Endothelial cell of umbilical vein (primary cell): Measurements from ENCODE around the gene NUTM2B. TPM values are rescaled to one million over a fixed set of nuclear protein-coding genes. Genes with fewer than 3 reads are reported as not detected.
"Not testable (repeated sequence)": the region's sequence is repeated elsewhere in the genome, so short reads cannot be mapped to it uniquely, and the experiment has no call there.

Source experiments
- Bru-seq: library from RNA; stranded (reverse); fragments of 400-500 nt; gene quantifications from one replicate; lab custom pipeline; 2021; lab: Mats Ljungman, UMichigan
- BruChase-seq, 2 experiments: library from RNA; stranded (reverse); fragments of 400-500 nt; gene quantifications; one replicate each; lab custom pipeline; 2021; lab: Mats Ljungman, UMichigan
- BruUV-seq: library from RNA; stranded (reverse); fragments of 400-500 nt; replicated peaks from 2 replicates; lab custom pipeline; 2021; lab: Mats Ljungman, UMichigan
- CTCF ChIA-PET: fragments of 300-600, 350-600 bp; sonication (Branson Sonifier 250); formaldehyde crosslinking; loops from one replicate; lab custom pipeline; 2021; ENCODE audit warnings: antibody characterized with exemption, inconsistent platforms; lab: Charles Lee
- POLR2A ChIA-PET: fragments of 300-600, 350-600 bp; sonication (Branson Sonifier 250); formaldehyde crosslinking; loops from one replicate; lab custom pipeline; 2021; ENCODE audit warnings: antibody characterized with exemption, inconsistent platforms; lab: Charles Lee
- DNase-seq: peaks from one replicate; pipeline ENCODE4 v3.0.0-alpha.2; 2011; ENCODE audit warnings: low read depth, low spot score
- FAIRE-seq: peaks from 2 replicates; lab custom pipeline; 2011; peaks lifted over from hg19 to GRCh38; lab: Jason Lieb, UNC
- H2AFZ ChIP-seq: 2 replicates; pipeline ENCODE4 v1.6.0; 2012; ENCODE audit warnings: low read depth, low read length, control low read depth, inconsistent platforms
- H3K27ac ChIP-seq: 2 replicates; pipeline ENCODE4 v1.5.1; 2011; ENCODE audit warnings: low read depth, mild to moderate bottlenecking, control low read depth, low read length, moderate library complexity; ENCODE audit not compliant: insufficient read depth
- H3K27me3 ChIP-seq, 2 experiments: 2 replicates each; pipeline versions ENCODE4 v1.6.0 to v1.6.1; 2011; ENCODE audit warnings: low read length in 2 of 2, mixed read lengths in 1 of 2; ENCODE audit not compliant: control insufficient read depth in 2 of 2, insufficient read depth in 2 of 2
- H3K36me3 ChIP-seq, 2 experiments: 2 replicates in 1 of 2; 3 replicates in 1 of 2; pipeline ENCODE4 v1.5.1; 2011; ENCODE audit warnings: low read length in 2 of 2, mild to moderate bottlenecking in 1 of 2, moderate library complexity in 1 of 2; ENCODE audit not compliant: control insufficient read depth in 2 of 2, insufficient read depth in 2 of 2; ENCODE audit errors: extremely low read depth in 1 of 2
- H3K4me1 ChIP-seq: 3 replicates; pipeline ENCODE4 v1.5.1; 2011; ENCODE audit warnings: mild to moderate bottlenecking, low read length; ENCODE audit not compliant: control insufficient read depth, insufficient read depth; ENCODE audit errors: extremely low read depth
- H3K4me2 ChIP-seq: 2 replicates; pipeline ENCODE4 v1.6.1; 2011; ENCODE audit warnings: low read length, control low read depth, mixed read lengths; ENCODE audit not compliant: insufficient read depth
- H3K4me3 ChIP-seq, 3 experiments: fragments of 200-600 bp in 1 of 3; sonication (generic), shearing (Covaris generic) in 1 of 3; replicated peaks in 1 of 3; 2 replicates each; pipeline ENCODE4 v1.5.1; 2011 to 2016; ENCODE audit warnings: control low read depth in 3 of 3, low read length in 3 of 3, mild to moderate bottlenecking in 2 of 3, inconsistent platforms in 1 of 3, low read depth in 1 of 3, moderate library complexity in 1 of 3; ENCODE audit not compliant: insufficient read depth in 1 of 3
- H3K79me2 ChIP-seq: 2 replicates; pipeline ENCODE4 v1.6.0; 2012; ENCODE audit warnings: low read length, inconsistent platforms; ENCODE audit not compliant: control insufficient read depth, insufficient read depth
- H3K9ac ChIP-seq: replicated peaks from 2 replicates; pipeline ENCODE3; 2011; ENCODE audit warnings: low read length, control low read depth; ENCODE audit not compliant: insufficient read depth; ENCODE audit errors: extremely low read depth
- H3K9me1 ChIP-seq: replicated peaks from 3 replicates; pipeline ENCODE4 v1.6.0; 2011; ENCODE audit warnings: mild to moderate bottlenecking, low read length; ENCODE audit not compliant: control insufficient read depth, insufficient read depth; ENCODE audit errors: extremely low read depth
- H3K9me3 ChIP-seq: replicated peaks from 2 replicates; pipeline ENCODE4 v1.5.1; 2012; ENCODE audit warnings: low read length, inconsistent platforms; ENCODE audit not compliant: control insufficient read depth, insufficient read depth
- H4K20me1 ChIP-seq: replicated peaks from 2 replicates; pipeline ENCODE3; 2011; ENCODE audit warnings: mild to moderate bottlenecking, low read length; ENCODE audit not compliant: control insufficient read depth, insufficient read depth; ENCODE audit errors: extremely low read depth
- dilution Hi-C: fragments of 300-500 bp; cut with MboI; formaldehyde crosslinking; loops from one replicate; pipeline ENCODE4 v1.15.0; 2019; ENCODE audit warnings: low sequenced_read_pairs; ENCODE audit not compliant: extremely low pct_ligation_motif_present
- intact Hi-C: fragments of 100-400 bp; cut with micrococcal nuclease; formaldehyde crosslinking; loops from one replicate; pipeline ENCODE4 v1.10.0; 2022
- long read RNA-seq: library from polyadenylated mRNA; stranded (forward); transcript quantifications from one replicate; pipeline ENCODE4 v2.0.0, GENCODE V29; 2021
- polyA minus RNA-seq, 3 experiments: library from RNA; depleted of rRNA, polyadenylated mRNA; stranded (reverse); fragments of >200 nt; gene quantifications; 1 replicate in 1 of 3; 2 replicates in 2 of 3; pipeline ENCODE4 v1.2.3, GENCODE V29; 2011
- polyA plus RNA-seq, 4 experiments: library from polyadenylated mRNA; depleted of rRNA in 3 of 4; stranded (reverse) in 3 of 4; unstranded in 1 of 4; fragments of >200 nt; gene quantifications; 2 replicates each; pipeline versions ENCODE4 v1.2.1 to v1.2.3, GENCODE V29; 2011 to 2012; ENCODE audit warnings: missing spikeins in 1 of 4
- total RNA-seq: library from RNA; stranded (reverse); gene quantifications from 2 replicates; pipeline ENCODE4 v1.2.3, GENCODE V29; 2021

NUTM2B gene, protein sequence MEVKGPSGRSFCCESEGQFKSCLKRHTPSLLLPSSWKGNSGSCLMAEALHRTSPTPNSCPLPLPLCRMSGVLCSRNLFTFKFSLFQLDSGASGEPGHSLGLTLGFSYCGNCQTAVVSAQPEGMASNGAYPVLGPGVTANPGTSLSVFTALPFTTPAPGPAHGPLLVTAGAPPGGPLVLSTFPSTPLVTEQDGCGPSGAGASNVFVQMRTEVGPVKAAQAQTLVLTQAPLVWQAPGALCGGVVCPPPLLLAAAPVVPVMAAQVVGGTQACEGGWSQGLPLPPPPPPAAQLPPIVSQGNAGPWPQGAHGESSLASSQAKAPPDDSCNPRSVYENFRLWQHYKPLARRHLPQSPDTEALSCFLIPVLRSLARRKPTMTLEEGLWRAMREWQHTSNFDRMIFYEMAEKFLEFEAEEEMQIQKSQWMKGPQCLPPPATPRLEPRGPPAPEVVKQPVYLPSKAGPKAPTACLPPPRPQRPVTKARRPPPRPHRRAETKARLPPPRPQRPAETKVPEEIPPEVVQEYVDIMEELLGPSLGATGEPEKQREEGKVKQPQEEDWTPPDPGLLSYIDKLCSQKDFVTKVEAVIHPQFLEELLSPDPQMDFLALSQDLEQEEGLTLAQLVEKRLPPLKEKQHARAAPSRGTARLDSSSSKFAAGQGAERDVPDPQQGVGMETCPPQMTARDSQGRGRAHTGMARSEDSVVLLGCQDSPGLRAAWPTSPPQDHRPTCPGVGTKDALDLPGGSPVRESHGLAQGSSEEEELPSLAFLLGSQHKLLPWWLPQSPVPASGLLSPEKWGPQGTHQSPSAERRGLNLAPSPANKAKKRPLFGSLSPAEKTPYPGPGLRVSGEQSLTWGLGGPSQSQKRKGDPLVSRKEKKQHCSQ
- total RNA-seq (0.14 and 0.86 TPM in 2 replicates), polyA plus RNA-seq (0.19 and 0.35 TPM in 2 replicates), polyA minus RNA-seq (0.15 and 0.53 TPM in 2 replicates), Bru-seq, nascent RNA (percentile 13 among the genes with signal in this experiment), BruChase-seq, experiment 1, labeled RNA remaining after a 6-hour chase (percentile 17 among the genes with signal in this experiment), BruChase-seq, experiment 2, labeled RNA remaining after a 2-hour chase (percentile 19 among the genes with signal in this experiment)
- polyA plus RNA-seq (2011; cell fraction: cytosol; rRNA removed) = 0.23 and 0.37 TPM in 2 replicates
- polyA plus RNA-seq (2011; cell fraction: nucleus; rRNA removed) = 0.53 and 0.66 TPM in 2 replicates
- polyA plus RNA-seq (2012) = 0.39 and 0.59 TPM in 2 replicates
- 0.51 TPM for polyA minus RNA-seq (2011; cell fraction: cytosol; rRNA and poly(A)+ RNA removed)
- 0.67 and 0.82 TPM in 2 replicates for polyA minus RNA-seq (2011; cell fraction: nucleus; rRNA and poly(A)+ RNA removed)
- long read RNA-seq, partial matches to known transcripts = 0 of 1 reads
- long read RNA-seq, other reads (novel, unspliced or antisense) = 1 of 1 reads

DNA sequence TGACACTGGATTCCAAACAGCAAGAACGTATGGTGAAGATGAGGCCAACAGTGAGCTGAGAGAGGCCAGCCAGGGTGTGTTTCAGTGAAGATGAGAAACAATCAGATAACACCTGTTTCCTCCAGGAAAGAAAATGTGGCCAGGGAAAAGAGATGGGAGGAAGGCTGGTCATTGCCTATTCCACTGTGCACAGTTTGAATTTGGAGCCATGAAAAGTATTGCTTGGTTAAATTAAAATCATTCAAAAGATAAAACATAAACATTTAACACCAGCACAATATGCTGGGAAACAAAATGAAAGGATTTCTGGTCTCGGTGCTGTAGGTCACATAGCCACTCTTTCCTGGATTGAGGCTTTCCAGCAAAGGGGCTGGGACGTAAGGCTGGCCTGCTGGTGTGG lies at the start of gene NUTM2B:
NUTM2B (plus strand) TSS at position 301 of the 400 bp plus-strand sequence. CDS start 383 bp downstream, outside the sequence.
- H3K9ac ChIP-seq, dilution Hi-C loops, BruUV-seq, H3K36me3 ChIP-seq, H3K79me2 ChIP-seq, H4K20me1 ChIP-seq, DNase-seq, FAIRE-seq, H3K4me3 ChIP-seq, POLR2A ChIA-PET, H3K4me1 ChIP-seq, H3K9me3 ChIP-seq, H3K4me2 ChIP-seq, CTCF ChIA-PET, intact Hi-C loops, H3K9me1 ChIP-seq, H2AFZ ChIP-seq, H3K27ac ChIP-seq, H3K27me3 ChIP-seq: not testable (repeated sequence)

DNA sequence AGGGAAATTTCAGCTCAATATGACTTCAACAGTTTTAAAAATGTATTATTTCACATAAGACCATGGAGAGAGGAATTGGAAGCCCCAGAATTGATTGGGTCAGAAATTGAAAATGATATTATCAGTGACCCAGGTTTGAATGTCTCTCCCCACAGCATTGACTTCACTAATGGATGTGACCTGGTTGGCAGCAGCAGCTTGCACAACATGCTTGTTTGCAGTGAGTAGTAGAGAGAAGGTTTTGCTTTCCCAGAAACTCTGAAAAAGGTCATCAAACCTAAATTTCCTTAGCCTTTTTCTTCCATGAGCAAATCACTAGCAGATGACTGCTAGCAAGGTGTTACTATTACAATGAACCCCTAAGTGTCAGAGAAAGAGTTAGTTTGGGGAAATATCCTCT lies 39.7 kb upstream of the NUTM2B start:
- intact Hi-C loops, H3K4me1 ChIP-seq, H3K9me3 ChIP-seq, H3K27me3 ChIP-seq, H3K9ac ChIP-seq, DNase-seq, H3K4me3 ChIP-seq, H3K4me2 ChIP-seq, H3K36me3 ChIP-seq, FAIRE-seq, BruUV-seq, CTCF ChIA-PET, H3K79me2 ChIP-seq, H2AFZ ChIP-seq, dilution Hi-C loops, H3K27ac ChIP-seq, H3K9me1 ChIP-seq, H4K20me1 ChIP-seq, POLR2A ChIA-PET: not testable (repeated sequence)

GRCh38 chr10:79664686-79665085 lies 38.3 kb upstream of the NUTM2B start:
- H3K4me3 ChIP-seq, H3K9ac ChIP-seq, POLR2A ChIA-PET, H3K79me2 ChIP-seq, H3K9me1 ChIP-seq, BruUV-seq, H4K20me1 ChIP-seq, H3K4me2 ChIP-seq, H3K27ac ChIP-seq, H3K4me1 ChIP-seq, FAIRE-seq, H3K9me3 ChIP-seq, DNase-seq, H2AFZ ChIP-seq, intact Hi-C loops, H3K36me3 ChIP-seq, CTCF ChIA-PET, H3K27me3 ChIP-seq, dilution Hi-C loops: not testable (repeated sequence)
